ENCODE data around the gene GPR22. TPM values are rescaled to one million over a fixed set of nuclear protein-coding genes. Genes with fewer than 3 reads are reported as not detected.

GPR22 gene
- total RNA-seq, 1 donor from 2014 or later: 48.7 TPM

- DNase-seq (ENCODE audit: missing footprints): no peak
- intact Hi-C loops (cut with DNase I): loop anchor here (2.0 kb wide), 1 partner anchor 269 kb away; no protein-coding TSS in a partner anchor
- no peak for ATAC-seq
Measured at GRCh38 chr7:107471292-107472070, 1.6 kb downstream of the GPR22 start.

- intact Hi-C loops (cut with DNase I): no loop called here
- DNase-seq (ENCODE audit: missing footprints): no peak
- no peak for ATAC-seq
Measured at GRCh38 chr7:107472116-107472515, 2.3 kb downstream of the GPR22 start.

- no peak for DNase-seq (ENCODE audit: missing footprints)
- peak; percentile 74 for ATAC-seq
- intact Hi-C loops (cut with DNase I): no loop called here
Measured at GRCh38 chr7:107474104-107474521, 4.3 kb downstream of the GPR22 start.

- DNase-seq (ENCODE audit: missing footprints) (no peak), ATAC-seq (peak; percentile 42)
- intact Hi-C loops (cut with DNase I): loop anchor here (5.0 kb wide), 1 partner anchor 257 kb away; no protein-coding TSS in a partner anchor
Measured at GRCh38 chr7:107479303-107479702, 9.4 kb downstream of the GPR22 start.

GRCh38 chr7:107480932-107481331 is 11.1 kb downstream of the GPR22 start:
- intact Hi-C loops (cut with DNase I): loop anchor here (2.0 to 5.0 kb wide), 2 partner anchors 81 to 100 kb away; partner anchors contain the start of genes BCAP29, COG5 and DUS4L
- DNase-seq (ENCODE audit: missing footprints): no peak
- peak; percentile 94 for ATAC-seq

- no peak for DNase-seq (ENCODE audit: missing footprints)
- intact Hi-C loops (cut with DNase I): loop anchor here (5.0 kb wide), 1 partner anchor 80 kb away; the partner anchor contains the start of genes COG5 and DUS4L
- no peak for ATAC-seq
Measured at GRCh38 chr7:107482571-107482970, 12.7 kb downstream of the GPR22 start.

- intact Hi-C loops (cut with DNase I): no loop called here
- ATAC-seq: no peak
Measured at GRCh38 chr7:107486041-107486440, 16.2 kb downstream of the GPR22 start.

GRCh38 chr7:107492875-107493274 is 23.0 kb downstream of the GPR22 start:
- DNase-seq (ENCODE audit: missing footprints) (no peak), ATAC-seq (no peak)
- intact Hi-C loops (cut with DNase I): no loop called here

More at GRCh38 chr7:107486041-107486440, 16.2 kb downstream of the GPR22 start:
- DNase-seq (ENCODE audit: missing footprints): no peak

GRCh38 chr7:107494315-107494751 is 24.5 kb downstream of the GPR22 start:
- intact Hi-C loops (cut with DNase I): no loop called here
- DNase-seq (ENCODE audit: missing footprints) (no peak), ATAC-seq (peak; percentile 28)

- no peak for ATAC-seq
- intact Hi-C loops (cut with DNase I): no loop called here
Measured at GRCh38 chr7:107494884-107495283, 25.0 kb downstream of the GPR22 start.

GRCh38 chr7:107495516-107495915 is 25.7 kb downstream of the GPR22 start:
- intact Hi-C loops (cut with DNase I): no loop called here
- ATAC-seq (no peak), DNase-seq (ENCODE audit: missing footprints) (no peak)

More at GRCh38 chr7:107494884-107495283, 25.0 kb downstream of the GPR22 start:
- DNase-seq (ENCODE audit: missing footprints): no peak

- intact Hi-C loops (cut with DNase I): no loop called here
- DNase-seq (ENCODE audit: missing footprints): no peak
Measured at GRCh38 chr7:107499731-107500130, 29.9 kb downstream of the GPR22 start.

GRCh38 chr7:107501593-107501992 is 31.7 kb downstream of the GPR22 start:
- no peak for DNase-seq (ENCODE audit: missing footprints)
- intact Hi-C loops (cut with DNase I): no loop called here
- ATAC-seq: no peak

More at GRCh38 chr7:107499731-107500130, 29.9 kb downstream of the GPR22 start:
- no peak for ATAC-seq

GRCh38 chr7:107502154-107502553 is 32.3 kb downstream of the GPR22 start:
- DNase-seq (ENCODE audit: missing footprints): no peak
- intact Hi-C loops (cut with DNase I): no loop called here
- no peak for ATAC-seq

GRCh38 chr7:107502797-107503196 is 32.9 kb downstream of the GPR22 start:
- DNase-seq (ENCODE audit: missing footprints): no peak
- intact Hi-C loops (cut with DNase I): no loop called here
- no peak for ATAC-seq

- ATAC-seq: no peak
- intact Hi-C loops (cut with DNase I): no loop called here
Measured at GRCh38 chr7:107503687-107504086, 33.8 kb downstream of the GPR22 start.

GRCh38 chr7:107505362-107505761 is 35.5 kb downstream of the GPR22 start:
- ATAC-seq (no peak), DNase-seq (ENCODE audit: missing footprints) (no peak)
- intact Hi-C loops (cut with DNase I): no loop called here

More at GRCh38 chr7:107503687-107504086, 33.8 kb downstream of the GPR22 start:
- no peak for DNase-seq (ENCODE audit: missing footprints)

GRCh38 chr7:107505997-107506673 is 36.3 kb downstream of the GPR22 start:
- DNase-seq (ENCODE audit: missing footprints) (no peak), ATAC-seq (peak; percentile 28)
- intact Hi-C loops (cut with DNase I): no loop called here

GRCh38 chr7:107506674-107507339 is 37.0 kb downstream of the GPR22 start:
- no peak for DNase-seq (ENCODE audit: missing footprints)
- ATAC-seq: peak; percentile 48
- intact Hi-C loops (cut with DNase I): no loop called here
